NCI-H345 (cell line): ENCODE results near the gene UQCRC1.

Experiments
- DNase-seq: peaks from one replicate; lab custom pipeline; 2025; lab: John Stamatoyannopoulos, UW

Gene UQCRC1

DNA sequence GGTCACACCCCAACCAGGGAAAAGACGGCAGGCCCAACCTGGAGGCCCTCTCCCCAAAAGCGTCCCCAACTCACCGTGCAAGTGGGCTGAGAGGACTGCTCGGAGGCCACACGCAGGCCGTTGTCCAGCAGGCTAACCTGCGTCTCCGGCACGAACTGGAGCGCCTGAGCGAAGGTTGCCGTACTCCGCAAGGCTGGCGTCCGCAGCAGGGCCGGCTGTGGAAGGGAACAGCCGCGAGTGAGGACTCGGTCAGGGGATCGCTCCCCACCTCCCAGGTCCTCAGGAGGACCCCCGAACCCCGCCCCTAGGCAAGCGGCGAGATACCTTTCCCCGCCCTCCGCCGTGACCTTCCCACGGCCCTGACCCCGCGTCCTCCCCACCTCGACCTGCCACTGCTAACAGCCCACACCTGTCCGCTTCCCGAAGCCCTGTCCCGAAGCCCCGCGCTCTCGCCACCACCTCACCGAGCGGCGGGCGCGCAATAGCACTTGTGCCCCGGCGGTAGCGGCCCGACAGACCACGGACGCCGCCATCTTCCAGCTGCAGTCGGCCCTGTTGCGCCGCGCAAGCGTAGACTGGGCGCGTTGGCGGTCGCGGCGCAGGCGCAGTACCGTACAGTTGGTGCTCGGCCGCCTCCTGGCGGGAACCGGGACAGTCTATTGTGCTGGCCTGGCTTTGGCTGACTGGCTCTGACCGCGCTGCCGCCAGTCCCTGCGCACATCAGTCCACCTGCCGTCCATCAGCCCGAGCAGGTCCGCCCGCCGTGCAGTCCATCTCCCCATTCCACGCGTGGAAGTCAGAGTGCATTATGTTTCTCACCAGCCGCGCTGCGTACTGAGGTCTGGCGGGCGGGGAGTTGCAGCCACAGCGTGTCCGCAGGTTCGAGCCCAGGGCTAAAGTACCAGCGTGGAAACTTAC, at the start of gene UQCRC1:
TSS of gene UQCRC1 (minus strand) at position 559 of the 918 bp plus-strand sequence. CDS start at position 533, 26 bp downstream.
- DNase-seq, result peak; percentile 87

DNA sequence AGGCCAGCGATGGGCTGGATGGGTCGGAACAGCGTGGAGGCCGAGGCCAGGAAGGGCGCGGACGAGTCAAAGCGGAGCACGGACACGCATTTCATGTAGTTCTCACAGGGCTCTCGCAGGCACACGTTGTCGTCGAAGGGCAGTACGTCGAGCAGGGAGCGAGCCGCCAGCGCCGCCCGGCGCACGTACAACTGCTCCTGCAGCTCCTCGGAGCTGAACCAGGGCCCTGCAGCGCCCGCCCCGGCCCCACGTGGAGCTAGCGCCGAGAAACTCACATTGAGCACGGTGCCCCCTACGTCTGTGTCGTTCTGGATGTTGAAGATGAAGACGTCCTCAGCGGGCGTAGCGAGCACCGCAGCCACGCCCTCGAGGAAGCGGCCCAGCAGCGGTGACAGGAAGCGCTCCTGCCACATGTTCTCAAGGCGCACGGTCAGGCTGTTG, 47.4 kb upstream of the UQCRC1 start:
- DNase-seq, result no peak

DNA sequence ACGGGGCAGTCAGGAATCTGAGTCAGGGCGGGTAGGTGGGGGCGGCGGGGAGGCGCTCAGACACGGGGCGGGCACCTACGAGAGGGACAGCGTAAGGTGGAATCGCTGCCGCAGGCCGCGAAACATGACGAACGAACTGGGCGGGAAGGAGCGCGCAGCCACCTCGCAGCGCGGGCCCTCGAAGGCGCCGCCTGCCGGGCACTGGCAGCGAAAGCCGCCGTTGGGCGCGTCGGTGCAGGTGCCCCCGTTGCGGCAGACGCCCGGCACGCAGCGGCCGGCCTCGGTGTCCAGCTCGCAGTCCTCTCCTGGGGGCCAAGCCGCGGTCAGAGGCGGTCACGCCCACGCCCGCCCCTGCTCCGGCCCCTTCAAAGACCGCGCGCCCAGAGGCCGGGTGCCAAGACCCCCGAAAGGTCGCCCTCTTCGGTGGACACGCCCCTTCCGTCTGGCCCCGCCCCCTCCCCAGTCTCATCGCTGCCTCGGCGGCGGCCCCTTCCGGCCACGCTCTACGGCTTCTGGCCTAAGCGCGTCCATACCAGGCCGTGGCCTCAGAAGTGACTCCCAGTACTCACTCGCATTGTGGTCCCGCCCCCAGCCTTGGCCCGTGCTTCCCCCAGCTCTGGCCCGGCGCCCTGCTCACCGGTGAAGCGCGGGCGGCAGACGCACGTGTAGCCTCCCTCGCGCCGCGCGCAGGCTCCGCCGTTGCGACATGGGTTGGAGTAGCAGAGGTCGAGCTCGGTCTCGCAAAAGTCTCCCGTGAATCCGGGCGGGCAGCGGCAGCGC, 46.8 kb upstream of the UQCRC1 start:
- DNase-seq, result no peak

DNA sequence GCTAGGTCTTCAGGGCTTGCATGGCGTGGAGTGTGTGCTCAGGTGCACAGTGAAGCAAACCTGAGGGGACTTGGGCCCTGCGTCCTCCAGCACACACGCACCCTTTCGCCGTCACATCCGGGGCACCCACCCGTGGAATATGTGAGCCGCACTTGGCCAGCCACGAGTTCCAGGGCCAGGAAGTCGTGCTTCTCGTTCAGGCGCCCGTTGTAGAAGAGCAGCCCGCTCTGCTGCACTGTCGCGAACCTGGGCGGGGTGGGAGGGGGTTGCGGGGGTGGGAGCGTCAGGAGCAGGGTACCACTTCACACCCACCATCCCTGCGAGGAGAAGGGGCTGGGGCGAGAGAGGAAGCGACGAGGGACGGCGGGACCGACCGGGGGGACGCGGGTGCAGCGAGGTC, 46.2 kb upstream of the UQCRC1 start:
- DNase-seq, result no peak

DNA sequence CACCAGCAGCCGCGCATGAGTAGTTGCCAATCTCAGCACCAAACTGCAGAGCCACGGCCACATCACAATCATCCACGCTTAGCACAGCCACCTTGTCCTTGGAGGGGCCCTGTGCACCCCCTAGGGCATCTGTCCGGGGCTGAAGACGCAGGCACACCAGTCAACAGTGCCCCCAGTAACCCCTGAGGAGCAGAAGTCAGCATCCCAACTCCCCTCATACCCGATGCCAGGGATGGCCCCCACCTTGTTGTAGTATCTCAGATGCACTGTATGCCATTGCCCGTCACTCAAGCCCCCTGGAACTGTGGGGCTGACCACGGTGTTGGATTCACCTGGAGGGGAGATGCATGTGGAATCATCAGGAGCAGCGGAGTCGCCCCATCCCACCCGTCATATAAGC, 45.6 kb upstream of the UQCRC1 start:
- DNase-seq, result no peak

DNA sequence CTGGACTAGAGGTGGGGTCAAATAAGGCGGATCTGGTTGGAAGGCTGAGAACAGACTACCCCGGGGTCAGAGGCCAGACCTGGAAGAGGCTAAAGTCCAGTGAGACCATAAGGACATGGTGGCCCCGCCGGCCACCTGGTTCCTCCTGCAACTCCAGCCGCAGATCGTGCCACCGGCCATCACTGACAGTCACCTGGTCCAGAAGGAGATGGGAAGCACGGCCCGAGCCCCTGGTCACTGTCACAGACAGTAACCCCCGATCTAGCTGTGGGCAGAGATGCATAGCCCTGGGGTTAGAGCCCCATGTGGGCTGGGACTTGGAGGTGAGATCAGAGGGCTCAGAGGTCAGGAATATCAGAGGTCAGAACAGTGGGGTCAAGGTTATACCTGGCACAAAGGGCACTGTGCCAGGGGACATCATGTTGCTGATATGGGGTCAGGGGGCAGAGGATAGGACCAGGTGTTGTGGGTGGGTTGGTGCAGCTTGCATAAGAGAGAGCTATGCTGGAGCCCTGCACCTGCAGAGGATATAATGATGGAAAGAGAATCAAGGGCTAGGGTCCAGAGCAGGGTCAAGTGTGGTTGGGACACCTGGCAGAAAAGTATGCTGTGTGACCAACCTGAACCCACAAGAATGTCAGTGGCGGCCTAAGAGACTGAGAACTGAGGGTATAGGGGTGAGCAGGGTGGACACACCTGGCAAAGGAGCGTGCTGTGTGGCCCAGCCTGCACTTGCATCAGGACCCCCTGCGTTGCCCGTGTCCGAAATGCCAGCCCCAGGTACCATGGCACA, 43.7 kb upstream of the UQCRC1 start:
- no peak for DNase-seq

DNA sequence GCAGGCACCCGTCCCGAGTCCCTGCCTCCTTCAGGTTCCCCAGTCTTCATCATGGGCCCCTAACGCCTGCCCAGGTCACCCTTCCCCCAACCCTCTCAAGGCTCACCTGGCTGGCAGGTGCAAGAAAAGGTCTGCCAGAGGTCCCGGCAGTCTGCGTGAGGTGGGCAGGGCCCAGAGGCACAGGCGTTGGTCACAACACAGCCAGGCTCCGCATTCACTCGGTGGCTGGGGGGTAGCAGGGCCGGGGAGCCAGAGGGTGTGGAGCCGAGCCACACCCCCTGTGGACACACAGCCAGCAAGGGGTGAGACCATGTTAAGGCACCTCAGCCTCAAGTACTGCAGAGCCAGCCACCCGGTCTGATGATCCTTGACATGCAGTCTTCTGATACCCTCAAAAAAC, 42.3 kb upstream of the UQCRC1 start:
- no peak for DNase-seq

DNA sequence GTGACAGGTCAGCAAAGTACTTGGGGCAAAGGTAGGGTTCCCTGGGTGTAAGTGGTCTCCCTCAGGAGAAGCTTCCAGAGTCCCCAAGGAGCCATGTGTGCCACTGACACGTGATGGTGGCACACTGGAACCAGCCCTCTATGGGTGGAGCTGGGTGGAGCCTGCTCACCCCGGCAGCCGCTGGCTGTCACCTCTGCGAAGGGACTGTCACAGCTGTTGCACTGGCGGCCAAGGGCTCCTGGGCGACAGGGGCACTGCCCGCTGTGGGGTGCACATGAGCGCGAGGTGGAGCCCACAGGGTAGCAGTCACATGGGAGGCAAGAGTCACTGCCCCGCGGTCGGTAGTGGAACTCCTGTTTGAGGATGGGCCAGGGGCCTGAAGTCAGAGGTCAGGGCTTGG, 41.3 kb upstream of the UQCRC1 start:
- DNase-seq, result no peak

DNA sequence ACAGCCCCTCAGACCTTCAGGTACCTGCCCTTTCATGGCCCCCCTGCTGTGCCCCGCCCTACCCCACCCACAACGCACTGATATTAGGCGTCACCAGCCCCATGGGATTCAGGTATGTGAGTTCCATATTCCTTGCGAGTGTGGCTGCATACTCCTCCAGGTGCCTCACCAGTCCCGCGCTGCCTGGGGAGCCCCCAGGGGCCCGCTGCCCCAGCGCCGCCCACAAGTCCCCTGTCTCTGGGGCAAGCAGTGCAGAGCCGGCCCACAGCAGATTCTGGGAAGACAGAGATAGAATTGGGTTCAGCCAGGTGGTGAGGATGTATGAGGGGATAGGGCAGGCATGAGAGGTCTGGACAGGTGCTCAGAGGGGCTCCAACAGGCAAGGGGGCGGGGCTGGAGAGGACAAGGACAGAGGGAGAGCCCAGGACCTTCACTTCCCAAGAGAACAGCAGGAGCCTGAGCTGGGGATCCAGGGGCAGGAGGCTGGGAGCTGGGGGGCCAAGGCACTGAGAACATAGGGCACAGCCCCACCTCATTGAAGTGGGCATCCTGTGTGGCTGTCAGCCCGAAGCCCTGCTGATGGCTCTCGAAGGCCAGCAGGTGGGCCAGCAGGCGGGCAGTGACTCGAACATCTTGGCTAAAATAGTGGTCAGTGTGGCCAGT, 38.9 kb upstream of the UQCRC1 start:
- no peak for DNase-seq

DNA sequence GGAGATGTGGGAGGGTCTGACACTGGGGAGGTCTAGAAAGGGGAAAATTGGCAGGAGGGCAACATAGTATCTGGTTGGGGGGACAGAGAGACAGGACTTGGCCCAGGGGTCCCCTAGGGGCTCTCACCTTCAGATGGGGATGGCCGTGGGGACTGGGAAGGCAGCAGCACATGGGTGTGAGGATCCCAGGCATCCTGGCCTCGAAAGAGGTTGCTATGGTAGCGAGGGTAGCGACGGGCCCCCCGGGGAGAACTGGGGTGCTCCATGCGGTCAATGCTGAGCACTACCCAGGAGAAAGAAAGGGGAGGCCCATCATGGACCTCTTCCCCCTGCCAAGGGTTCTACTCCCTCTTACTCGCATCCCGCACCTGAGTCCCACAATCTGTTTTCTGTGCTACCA, 38.3 kb upstream of the UQCRC1 start:
- no peak for DNase-seq

DNA sequence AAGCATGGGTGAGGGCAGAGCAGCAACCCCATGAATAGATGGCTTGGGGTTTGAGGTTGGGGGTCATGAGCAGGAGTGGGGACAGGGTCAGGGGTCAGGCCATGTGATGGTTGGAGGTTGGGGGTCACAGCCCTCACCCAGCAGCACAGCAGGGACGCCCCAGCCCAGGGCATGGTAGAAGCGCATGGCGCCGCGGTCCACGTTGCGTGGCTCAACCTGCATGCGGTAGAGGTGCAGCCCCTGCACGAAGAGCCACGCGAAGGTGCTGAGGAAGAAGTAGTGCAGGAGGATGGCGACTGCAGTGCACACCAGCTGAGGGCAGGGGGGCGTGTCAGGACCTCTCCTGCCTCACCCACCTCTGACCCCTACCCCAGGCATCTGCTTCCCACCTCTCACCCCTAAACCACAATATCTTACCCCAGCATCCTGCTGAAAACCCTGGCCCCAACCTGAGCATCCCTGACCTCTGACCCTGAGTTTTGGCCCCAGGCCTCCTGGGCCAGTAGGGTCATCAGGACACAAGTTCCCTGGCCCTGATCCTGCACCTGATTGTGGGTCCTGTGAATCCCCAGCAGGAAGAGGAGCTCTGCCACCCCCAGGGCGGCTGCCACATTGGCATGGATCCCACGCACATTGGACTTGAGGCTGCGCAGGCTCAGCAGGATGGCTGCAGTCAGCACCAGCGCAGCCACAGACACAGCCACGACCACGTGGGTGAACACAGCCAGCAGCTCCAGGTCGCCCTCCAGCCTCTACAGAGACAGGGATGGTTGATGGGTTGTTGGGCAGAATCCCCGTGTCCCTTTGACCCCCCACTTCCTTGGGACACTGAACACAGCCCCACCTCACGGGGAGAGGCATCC, 35.7 kb upstream of the UQCRC1 start:
- DNase-seq, result no peak

DNA sequence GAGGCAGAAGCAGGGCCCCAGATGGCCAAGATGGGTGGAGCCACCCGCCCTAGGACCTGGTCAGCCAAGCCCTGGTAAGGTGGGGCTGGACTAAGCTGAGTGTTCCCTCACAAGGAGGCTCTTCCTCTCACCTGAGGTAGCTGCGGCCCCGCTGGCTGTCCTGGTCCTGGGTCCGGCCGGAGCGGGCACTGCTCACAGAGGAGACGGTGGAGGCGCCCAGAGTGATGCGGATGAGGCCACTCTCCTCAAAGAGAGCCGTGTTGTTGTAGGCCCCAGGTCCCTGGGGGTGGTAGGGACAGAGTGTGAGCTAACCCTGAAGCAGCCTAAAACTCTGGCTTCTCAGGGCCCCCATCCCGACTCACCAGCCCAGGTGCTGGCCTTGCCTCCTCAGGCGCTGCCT, 33.2 kb upstream of the UQCRC1 start:
- no peak for DNase-seq

DNA sequence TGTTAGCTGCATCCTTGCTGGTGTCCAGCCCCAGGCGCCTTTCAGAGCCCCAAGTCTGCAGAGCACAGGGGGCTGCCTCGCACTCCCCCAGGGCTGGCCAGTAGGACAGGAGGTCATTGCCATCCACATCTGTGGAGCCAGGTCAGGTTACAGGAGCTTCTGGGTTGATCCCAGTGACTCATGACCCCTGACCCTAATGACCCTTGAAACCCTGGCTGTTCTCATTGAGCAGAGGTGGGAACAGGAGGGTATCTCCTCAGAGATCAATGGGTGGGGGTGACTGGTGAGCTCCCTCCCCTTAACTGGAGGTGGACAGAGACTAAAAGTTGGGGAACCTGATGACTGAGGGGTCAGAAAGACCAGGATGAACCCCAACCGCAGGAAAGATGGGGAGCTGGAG, 31.9 kb upstream of the UQCRC1 start:
- DNase-seq, result no peak

DNA sequence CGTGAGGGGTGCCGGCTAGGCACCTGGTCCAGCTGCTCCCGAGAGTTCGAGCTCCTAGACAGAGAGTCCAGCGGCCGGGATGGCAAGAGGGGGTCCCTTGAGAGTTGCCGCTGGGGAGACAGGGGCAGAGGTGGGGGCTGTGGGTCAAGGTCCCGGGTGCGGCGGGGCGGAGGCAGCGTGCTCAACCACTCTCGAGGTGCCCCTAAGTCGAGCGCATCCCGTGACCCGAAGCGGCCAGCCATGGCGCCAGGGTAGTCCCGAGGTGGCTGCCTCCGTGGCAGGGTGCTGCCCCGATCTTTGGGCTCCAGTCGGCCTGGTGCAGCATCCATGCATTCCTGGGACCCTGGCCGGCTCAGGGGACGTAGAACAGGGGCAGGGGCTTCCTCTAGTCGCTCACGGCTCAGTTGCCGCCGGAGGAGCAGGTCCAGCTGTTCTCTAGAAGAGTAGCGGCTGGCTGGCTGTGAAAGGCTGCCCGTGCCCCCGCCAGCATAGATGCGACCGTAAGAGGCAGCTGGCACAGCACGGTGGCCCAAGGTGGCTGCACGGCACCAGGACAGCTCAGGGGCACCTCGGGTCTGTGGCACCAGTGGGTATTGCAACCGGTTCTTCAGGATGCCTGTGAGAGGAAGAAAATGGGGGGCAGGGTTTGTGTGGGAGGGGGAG, 30.6 kb upstream of the UQCRC1 start:
- DNase-seq, result no peak

DNA sequence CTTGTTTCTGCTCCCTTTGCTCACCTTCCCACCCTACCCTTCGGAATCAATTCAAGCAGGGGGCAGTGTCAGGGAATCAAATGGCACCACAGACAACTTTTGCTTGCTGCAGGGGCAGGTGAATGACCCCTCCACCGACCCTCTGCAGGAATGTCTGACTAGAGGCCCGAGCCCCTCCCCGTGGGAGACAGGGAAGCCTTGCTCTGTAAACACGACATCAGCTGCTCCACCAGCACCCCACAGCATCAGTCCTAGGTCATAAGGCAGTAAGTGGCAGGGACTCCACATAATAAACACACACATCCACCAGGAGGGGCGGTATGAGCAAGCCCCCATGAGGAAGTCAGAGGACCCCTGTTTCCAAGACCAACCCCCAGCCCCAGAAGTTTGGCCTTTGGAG, 27.9 kb upstream of the UQCRC1 start:
- no peak for DNase-seq

DNA sequence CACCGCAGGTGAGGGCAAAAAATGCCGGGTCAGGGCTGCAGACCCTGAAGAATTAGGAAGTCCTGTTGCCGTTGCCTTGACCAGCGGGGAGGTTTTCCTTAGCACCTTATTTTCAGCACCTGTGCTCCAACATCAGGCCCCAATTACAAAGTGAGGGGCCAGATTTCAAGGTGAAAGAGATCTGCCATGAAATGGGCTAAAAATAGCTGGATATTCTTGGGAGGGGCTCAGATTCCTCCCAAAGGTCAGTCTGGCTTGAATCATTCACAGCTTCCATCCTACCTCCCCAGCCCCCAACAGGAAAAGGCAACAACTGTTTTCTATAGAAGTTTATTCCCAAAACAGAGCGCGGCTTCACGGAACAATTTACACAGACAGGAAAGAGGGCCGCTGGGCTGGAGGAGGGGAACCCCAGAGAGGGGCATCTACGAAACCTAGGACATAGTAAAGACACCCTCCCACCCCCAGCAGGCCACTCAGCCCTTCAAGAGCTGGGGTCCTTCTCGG, 26.8 kb upstream of the UQCRC1 start:
- DNase-seq, result no peak

DNA sequence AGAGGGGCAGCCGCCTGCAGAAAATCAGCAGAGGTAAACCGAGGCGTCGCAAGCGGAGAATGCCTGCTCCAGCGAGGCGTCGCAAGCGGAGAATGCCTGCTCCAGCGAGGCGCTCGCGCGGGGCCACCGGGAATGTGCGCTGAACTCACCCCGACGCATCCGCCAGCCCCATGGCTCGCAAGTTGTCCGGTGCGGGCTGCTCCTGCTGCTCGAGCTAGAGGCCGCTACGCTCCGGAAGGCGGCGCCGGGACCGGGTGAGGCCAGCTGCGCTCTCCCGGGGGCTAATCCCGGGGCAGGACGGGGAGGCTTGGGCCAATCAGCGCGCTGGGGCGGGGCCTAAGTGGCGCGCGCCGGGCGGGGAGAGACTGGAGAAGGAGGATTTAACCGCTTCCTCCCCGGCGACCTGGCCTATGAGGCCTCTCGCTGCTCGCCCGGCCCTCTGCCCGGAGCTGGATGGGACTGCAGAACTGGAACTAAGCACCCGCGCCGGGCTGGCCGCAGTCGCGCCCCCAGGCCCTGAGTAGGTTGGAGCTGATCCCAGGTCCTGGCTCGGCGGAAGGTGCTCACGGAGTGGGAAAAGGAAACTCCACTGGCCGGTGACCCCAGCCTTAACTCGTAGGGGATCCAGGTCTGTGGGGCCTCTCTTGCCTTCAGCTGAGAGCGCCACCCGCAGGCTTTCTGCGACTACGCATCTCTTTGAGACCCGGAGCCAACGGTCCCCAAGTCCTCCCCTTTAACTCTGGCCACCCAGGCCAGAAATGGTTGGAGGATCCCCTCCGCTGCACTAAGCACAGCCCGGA, 26.0 kb upstream of the UQCRC1 start, which contains the start of gene SLC26A6:
TSS of gene SLC26A6 (minus strand) at position 240 of the 800 bp plus-strand sequence. CDS start at position 172, 68 bp downstream.
- peak; percentile 89 for DNase-seq

DNA sequence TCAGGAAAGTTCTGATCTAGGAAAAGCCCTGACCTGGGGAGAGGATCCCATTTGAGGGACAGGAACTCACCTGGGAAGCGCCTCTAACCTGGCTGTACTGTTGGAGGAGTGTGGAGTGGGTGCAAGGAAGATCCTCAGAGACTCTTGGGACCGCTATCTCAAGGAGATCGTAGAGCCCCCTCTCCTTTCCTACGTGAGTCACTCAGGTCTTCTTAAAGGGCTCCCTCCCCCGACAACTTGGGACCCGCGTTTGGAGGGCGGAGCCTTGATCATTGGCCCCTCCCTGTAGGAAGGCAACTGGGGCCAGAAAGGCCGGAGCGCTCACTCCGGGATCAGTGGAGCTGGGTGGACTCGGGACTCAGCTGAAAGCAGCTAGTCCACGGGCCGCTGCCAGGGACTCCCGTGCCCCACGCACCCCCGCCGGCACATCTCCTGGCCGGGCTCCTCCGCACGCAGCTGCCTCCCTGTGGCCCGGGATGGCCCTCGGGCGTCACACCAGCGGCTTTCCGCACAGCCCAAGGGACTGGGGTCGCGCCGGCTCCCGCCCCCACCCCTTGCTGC, 25.3 kb upstream of the UQCRC1 start:
- peak; percentile 44 for DNase-seq

DNA sequence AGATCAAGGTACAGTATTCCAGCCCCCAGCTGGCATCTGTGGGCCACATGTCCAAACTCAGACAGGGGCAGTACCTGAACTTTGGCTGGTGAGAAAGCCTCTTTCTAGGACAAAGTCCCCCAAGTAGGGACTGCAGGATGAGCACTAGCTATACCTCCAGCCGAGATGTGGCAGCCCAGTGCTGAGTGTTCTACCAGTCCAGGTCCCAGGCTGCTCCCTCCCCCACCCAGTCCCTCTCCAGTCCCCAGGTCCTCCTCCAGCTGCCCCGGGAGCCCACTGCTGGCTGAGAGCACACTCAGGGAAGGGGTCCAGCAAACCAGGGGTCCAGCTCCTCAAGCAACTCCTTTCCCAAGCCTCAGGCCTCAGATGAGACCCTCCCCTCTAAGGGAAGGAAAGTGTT, 24.3 kb upstream of the UQCRC1 start:
- DNase-seq, result no peak
